GM23338 (cell line): ENCODE results near the gene MUS81.

Experiments
- CREB1 ChIP-seq: fragments of 250-450 bp; sonication (Bioruptor Pico); IDR thresholded peaks from 2 replicates; pipeline ENCODE4 v1.5.0; 2020; ENCODE audit warnings: low read depth, mild to moderate bottlenecking, moderate library complexity
- CTCF ChIP-seq, 2 experiments: fragments of 200-600 bp in 1 of 2; sonication (generic) in 1 of 2; conservative IDR thresholded peaks; 2 replicates each; pipeline versions ENCODE4 v1.5.1 to v1.6.1; 2016 to 2017; ENCODE audit warnings: antibody characterized with exemption in 2 of 2, low read depth in 2 of 2, mild to moderate bottlenecking in 2 of 2, moderate library complexity in 1 of 2
- ETS1 ChIP-seq: IDR thresholded peaks from 2 replicates; pipeline ENCODE4 v1.6.1; 2016; ENCODE audit warnings: antibody characterized with exemption
- EZH2 ChIP-seq: fragments of 200-600 bp; sonication (generic); IDR thresholded peaks from one replicate; pipeline ENCODE4 v1.8.0; 2017; ENCODE audit warnings: antibody characterized with exemption, mild to moderate bottlenecking, low read depth; ENCODE audit not compliant: unreplicated experiment
- EZH2phosphoT487 ChIP-seq: fragments of 200-600 bp; sonication (generic); IDR thresholded peaks from one replicate; pipeline ENCODE4 v1.8.1; 2018; ENCODE audit warnings: antibody characterized with exemption; ENCODE audit not compliant: unreplicated experiment
- JUNB ChIP-seq: IDR thresholded peaks from one replicate; pipeline ENCODE4 v1.6.1; 2016; ENCODE audit warnings: antibody characterized with exemption; ENCODE audit not compliant: unreplicated experiment
- NANOG ChIP-seq: IDR thresholded peaks from 2 replicates; pipeline ENCODE4 v1.6.1; 2016; ENCODE audit warnings: antibody characterized with exemption, borderline replicate concordance
- POLR2AphosphoS5 ChIP-seq: IDR thresholded peaks from 2 replicates; pipeline ENCODE4 v1.6.1; 2016; ENCODE audit warnings: antibody characterized with exemption, low read depth
- REST ChIP-seq: IDR thresholded peaks from one replicate; pipeline ENCODE4 v1.6.1; 2018; ENCODE audit warnings: antibody characterized with exemption; ENCODE audit not compliant: unreplicated experiment
- STAT1 ChIP-seq: IDR thresholded peaks from one replicate; pipeline ENCODE4 v1.6.1; 2016; ENCODE audit warnings: antibody characterized with exemption; ENCODE audit not compliant: unreplicated experiment
- ZNF114 ChIP-seq: fragments of 250-450 bp; sonication (Bioruptor Pico); IDR thresholded peaks from 2 replicates; pipeline ENCODE4 v1.5.0; 2020; ENCODE audit warnings: mild to moderate bottlenecking, moderate library complexity
- ZNF331 ChIP-seq: fragments of 250-450 bp; sonication (Bioruptor Pico); IDR thresholded peaks from 2 replicates; pipeline ENCODE4 v1.5.0; 2020; ENCODE audit warnings: low read depth, mild to moderate bottlenecking, moderate library complexity

GRCh38 chr11:65869643-65870306 lies 9.5 kb downstream of the MUS81 start:
- no peak for TF ChIP-seq CTCF (conservative IDR thresholded peaks at IDR 0.05; ENCODE audit: low read depth in 2 of 2)
- TF ChIP-seq EZH2 = no peak
- TF ChIP-seq CREB1 = no peak
- TF ChIP-seq EZH2phosphoT487 = no peak
- no peak for TF ChIP-seq JUNB
- TF ChIP-seq REST = no peak
- no peak for TF ChIP-seq POLR2AphosphoS5
- no peak for TF ChIP-seq ETS1
- no peak for TF ChIP-seq ZNF114 (CRISPR knock-in tag)
- no peak for TF ChIP-seq ZNF331 (CRISPR knock-in tag)
- no peak for TF ChIP-seq NANOG
- no peak for TF ChIP-seq STAT1
